Stimulated activated naive CD8-positive, alpha-beta T cell treated with anti-CD3 and anti-CD28 coated beads, Interleukin-15, Interleukin-2, amounts not matched to agents 100 U/mL and 50 U/mL, for 24 hours (primary cell): ENCODE measurements around the gene SCN2A.

Source experiments
- ATAC-seq: fragments of 150-1000 bp; cut with Tn5 transposase; one replicate; pipeline ENCODE4 v1.10.0; 2021
- DNase-seq: peaks from one replicate; pipeline ENCODE4 v3.0.0; 2021

The SCN2A gene

DNA sequence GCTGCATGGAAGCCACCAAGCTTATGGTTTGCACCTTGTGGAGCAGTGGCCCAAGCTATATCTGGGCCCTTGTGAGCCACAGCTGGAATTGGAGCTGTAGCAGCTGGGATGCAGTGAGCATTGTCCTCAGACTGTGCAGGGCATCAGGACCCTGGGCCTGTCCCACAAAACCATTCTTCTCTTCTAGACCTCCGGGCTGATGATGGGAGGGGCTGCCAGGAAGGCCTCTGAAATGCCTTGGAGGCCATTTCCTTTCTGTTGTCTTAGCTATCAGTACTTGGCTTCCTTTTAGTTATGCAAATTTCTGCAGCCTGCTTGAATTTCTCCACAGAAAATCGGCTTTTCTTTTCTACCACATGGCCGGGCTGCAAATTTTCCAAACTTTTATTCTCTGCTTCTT lies 183.9 kb downstream of the SCN2A start:
- no peak for ATAC-seq
- no peak for DNase-seq

DNA sequence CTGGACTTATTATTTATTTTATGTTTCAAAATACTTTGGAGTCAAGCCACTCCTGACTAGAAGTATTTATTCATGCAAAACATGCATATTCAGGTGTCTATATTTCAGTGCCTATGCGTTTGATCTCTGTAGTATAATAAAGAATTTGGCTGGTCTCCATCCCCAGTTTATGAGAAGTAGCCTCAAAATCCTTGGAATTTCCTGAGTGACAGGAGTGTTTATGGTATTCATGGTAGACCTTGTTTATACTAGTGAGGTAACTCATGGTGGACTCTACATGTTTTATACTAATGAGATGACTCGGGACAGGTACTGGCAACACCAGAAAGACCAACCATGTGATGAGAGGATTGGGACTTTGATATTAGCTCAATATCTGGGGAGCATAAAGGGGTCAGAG lies 186.3 kb downstream of the SCN2A start:
- DNase-seq (no peak), ATAC-seq (no peak)

DNA sequence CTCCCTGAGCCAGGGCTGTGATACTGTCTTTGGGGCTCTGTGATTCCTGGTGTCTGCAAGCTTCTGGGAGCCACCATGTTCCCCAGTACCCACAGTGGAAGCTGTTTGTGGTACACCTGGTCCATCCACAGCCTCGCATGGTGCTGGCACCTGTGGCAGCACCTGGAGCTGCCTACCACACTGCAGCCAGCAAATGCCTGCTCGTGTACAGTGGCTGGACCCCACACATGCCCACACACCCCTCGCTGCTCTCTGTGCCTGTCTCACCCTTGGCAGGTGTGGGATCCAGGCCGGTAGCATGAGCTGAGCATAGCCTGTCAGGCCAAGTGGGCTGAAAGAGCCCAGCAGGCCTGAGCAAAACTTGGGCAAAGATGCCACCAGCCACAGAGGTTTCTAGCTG lies 188.5 kb downstream of the SCN2A start:
- no peak for DNase-seq
- peak; percentile 14 for ATAC-seq

- no peak for DNase-seq
These were observed 189.7 kb downstream of the SCN2A start for GRCh38 chr2:165428926-165429325.

GRCh38 chr2:165431014-165431413 lies 191.8 kb downstream of the SCN2A start:
- DNase-seq (no peak), ATAC-seq (no peak)

More at GRCh38 chr2:165428926-165429325, 189.7 kb downstream of the SCN2A start:
- no peak for ATAC-seq

DNA sequence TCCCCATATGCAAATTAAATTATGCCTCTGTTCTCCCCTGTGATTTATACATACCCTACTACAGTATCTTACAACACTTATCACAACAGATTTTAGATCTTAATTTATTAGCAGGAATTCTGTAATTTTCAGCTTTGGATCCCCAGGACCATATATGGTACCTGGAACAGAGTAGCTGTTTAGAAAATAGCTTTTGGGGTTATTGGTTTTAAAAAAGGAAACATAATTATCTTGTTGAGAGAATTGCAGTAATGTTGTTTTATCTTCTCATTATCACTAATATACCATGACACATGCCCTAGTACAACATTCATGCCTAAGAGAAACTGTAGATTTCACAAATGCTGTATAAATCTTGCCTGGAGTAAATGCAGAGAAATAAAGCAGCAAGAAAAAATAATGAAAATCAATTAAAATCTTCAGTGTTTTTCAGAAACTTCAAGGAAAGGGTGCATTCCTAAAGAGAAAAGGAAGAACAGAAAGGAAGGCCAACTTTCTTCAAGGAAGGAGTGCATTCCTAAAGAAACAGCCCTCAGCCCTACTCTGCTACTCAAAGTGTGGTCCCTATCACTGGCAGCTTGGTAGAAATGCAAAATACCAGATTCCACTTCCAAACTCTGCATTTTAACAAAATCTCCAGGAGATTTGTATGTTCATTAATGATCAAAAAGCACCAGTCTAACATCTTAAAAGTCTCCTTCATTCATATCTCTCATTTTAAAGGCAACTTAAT lies 193.2 kb downstream of the SCN2A start:
- ATAC-seq (no peak), DNase-seq (no peak)

DNA sequence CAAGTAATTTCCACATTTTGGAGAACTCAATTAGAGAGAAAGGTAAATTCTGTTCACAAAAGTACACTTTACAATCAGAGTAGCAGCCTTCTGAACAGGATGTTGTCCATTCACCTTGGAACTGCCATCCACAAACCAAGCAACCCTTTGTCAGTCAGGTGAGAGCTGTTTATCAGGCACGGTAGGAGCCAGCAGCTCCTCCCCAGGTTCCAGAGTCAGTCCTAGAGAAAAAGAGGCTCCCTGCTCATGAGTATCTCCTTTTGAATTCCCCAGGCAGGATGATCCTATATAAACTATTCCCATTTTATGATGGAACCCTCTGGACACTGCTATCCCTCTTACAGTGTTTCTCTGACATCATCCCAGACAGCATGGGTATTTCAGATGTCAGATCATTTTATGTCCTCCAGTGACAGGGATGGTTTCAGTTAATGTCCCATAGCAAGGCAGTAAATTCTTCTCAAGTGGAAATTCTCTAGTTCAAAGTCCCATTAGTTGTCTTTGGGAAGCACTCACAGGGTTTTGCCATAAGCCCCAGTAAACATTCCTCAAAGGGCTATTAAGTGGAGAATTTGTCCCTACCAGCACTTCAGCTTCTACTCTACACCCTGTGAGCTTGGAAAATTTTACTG lies 195.8 kb downstream of the SCN2A start:
- ATAC-seq (no peak), DNase-seq (no peak)

GRCh38 chr2:165435611-165436010 lies 196.4 kb downstream of the SCN2A start:
- no peak for ATAC-seq
- no peak for DNase-seq

DNA sequence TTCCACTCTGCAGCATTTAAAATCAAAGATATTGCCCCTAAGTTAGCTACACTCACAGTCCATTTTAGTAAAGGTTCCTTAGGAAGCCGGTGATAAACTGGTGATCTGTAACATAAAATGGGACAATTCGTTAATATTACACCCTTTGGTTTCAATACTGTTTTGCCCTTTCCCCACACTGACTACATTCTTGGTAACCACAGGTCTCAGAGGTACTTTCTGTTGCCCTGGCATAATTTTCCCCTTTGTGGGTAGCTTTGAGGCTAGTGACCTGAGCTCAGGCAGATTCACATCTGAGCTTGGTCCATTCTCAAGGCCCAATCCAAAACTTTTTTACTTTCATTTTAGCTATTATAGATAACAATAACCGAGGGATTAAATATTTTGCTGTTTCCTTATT lies 197.3 kb downstream of the SCN2A start:
- ATAC-seq, result no peak
- no peak for DNase-seq

- DNase-seq (no peak), ATAC-seq (no peak)
These were observed 201.2 kb downstream of the SCN2A start for GRCh38 chr2:165440367-165440766.
